Prostate gland (tissue), 2 donors: ENCODE results near the gene DUXB.

Experiments
- CTCF ChIP-seq, 4 experiments: fragments of 200-600 bp in 2 of 4; fragments of 450-650 bp in 2 of 4; sonication (generic) in 2 of 4; IDR thresholded peaks; 1 replicate in 3 of 4; 2 replicates in 1 of 4; pipeline ENCODE4 v1.5.1; 2016 to 2019; ENCODE audit warnings: antibody characterized with exemption in 4 of 4, mild to moderate bottlenecking in 2 of 4, moderate library complexity in 2 of 4
- POLR2A ChIP-seq: fragments of 450-650 bp; IDR thresholded peaks from one replicate; pipeline ENCODE4 v1.6.1; 2016; ENCODE audit warnings: antibody characterized with exemption, mild to moderate bottlenecking
- POLR2AphosphoS5 ChIP-seq: sonication (generic); formaldehyde crosslinking; IDR thresholded peaks from one replicate; pipeline ENCODE4 v1.6.1; 2017; ENCODE audit warnings: antibody characterized with exemption

GRCh38 chr16:75644240-75645012, 56.8 kb downstream of the DUXB start:
- TF ChIP-seq CTCF (IDR thresholded peaks at IDR 0.05) (no peak), POLR2AphosphoS5 (no peak), POLR2A (no peak)
